Naive thymus-derived CD8-positive, alpha-beta T cell (primary cell): ENCODE results near the gene IGBP1. TPM values are rescaled to one million over a fixed set of nuclear protein-coding genes. Genes with fewer than 3 reads are reported as not detected.

Experiments
- polyA plus RNA-seq, 3 donors: library from polyadenylated mRNA; unstranded; fragments of 300-500 nt; fragmentation: Illumina TruSeq; gene quantifications; one replicate each; pipeline ENCODE4 v1.2.3, GENCODE V29; 2021
- total RNA-seq, 8 experiments: library from RNA in 2 of 8; stranded (reverse) in 2 of 8; gene quantifications; one replicate each; pipeline ENCODE4 v1.2.3 and lab custom pipeline; 2021 to 2026

IGBP1 gene
- total and polyA plus RNA-seq, 5 experiments from 2014 or later, result 57.6 to 65.1 (median 62.1) TPM

Other genes with a start within 250 kb of the IGBP1 start
- not detected for gene AWAT2, start 83.5 kb upstream of the IGBP1 start, total RNA-seq
- gene AWAT2, start 83.5 kb upstream of the IGBP1 start, polyA plus RNA-seq, result not detected
- gene OTUD6A, start 71.0 kb upstream of the IGBP1 start, total RNA-seq, result not detected
- not detected for gene OTUD6A, start 71.0 kb upstream of the IGBP1 start, polyA plus RNA-seq
- gene DGAT2L6, start 44.0 kb downstream of the IGBP1 start, total RNA-seq, result not detected
- gene DGAT2L6, start 44.0 kb downstream of the IGBP1 start, polyA plus RNA-seq, result not detected
- not detected for gene AWAT1, start 101.2 kb downstream of the IGBP1 start, total RNA-seq
- gene AWAT1, start 101.2 kb downstream of the IGBP1 start, polyA plus RNA-seq, result not detected
- gene P2RY4, start 126.8 kb downstream of the IGBP1 start, total RNA-seq, result under 1 TPM; 0.55 to 0.75 TPM
- gene P2RY4, start 126.8 kb downstream of the IGBP1 start, polyA plus RNA-seq, result not detected
- gene ARR3, start 134.9 kb downstream of the IGBP1 start, total RNA-seq, result not detected
- gene ARR3, start 134.9 kb downstream of the IGBP1 start, polyA plus RNA-seq, result not detected
- gene RAB41, start 148.7 kb downstream of the IGBP1 start, total RNA-seq, result not detected
- not detected for gene RAB41, start 148.7 kb downstream of the IGBP1 start, polyA plus RNA-seq
- 10 to 100 TPM; 13.2 to 14.5 TPM for gene PDZD11, start 156.5 kb downstream of the IGBP1 start, total RNA-seq
- 10 to 100 TPM; 27.5 to 36.1 (median 29.2) TPM for gene PDZD11, start 156.5 kb downstream of the IGBP1 start, polyA plus RNA-seq
- under 1 TPM; 0.08 TPM for gene KIF4A, start 156.7 kb downstream of the IGBP1 start, total RNA-seq
- gene KIF4A, start 156.7 kb downstream of the IGBP1 start, polyA plus RNA-seq, result not detected